22Rv1 (cell line): ENCODE results near the gene GPC5.

Experiments
- CTCF ChIP-seq: fragments of 450-650 bp; IDR thresholded peaks from 2 replicates; pipeline ENCODE4 v1.5.1; 2017; ENCODE audit warnings: mild to moderate bottlenecking
- ZFX ChIP-seq: fragments of 450-650 bp; IDR thresholded peaks from 2 replicates; pipeline ENCODE4 v1.6.1; 2017; ENCODE audit warnings: antibody characterized with exemption, borderline replicate concordance

GRCh38 chr13:92414851-92415250 lies 1016.4 kb downstream of the GPC5 start:
- no peak for TF ChIP-seq CTCF
- TF ChIP-seq ZFX = no peak
